SK-N-SH treated with all-trans-retinoic acid at 6 μM for 48 hours (cell line): Measurements from ENCODE around the gene CXCL5.

Source experiments
- ATAC-seq: fragments of 200-7000 bp; cut with Tn5 transposase; 3 replicates; pipeline ENCODE4 v1.9.1; 2020; ENCODE audit warnings: mild to moderate bottlenecking, moderate library complexity
- ARNTL ChIP-seq: fragments of 450-650 bp; formaldehyde crosslinking; IDR thresholded peaks from 2 replicates; pipeline ENCODE4 v1.5.0; 2020; ENCODE audit warnings: low read depth, mild to moderate bottlenecking, moderate library complexity, borderline replicate concordance
- BACH2 ChIP-seq: fragments of 250-450 bp; sonication (Bioruptor Pico); IDR thresholded peaks from 2 replicates; pipeline ENCODE4 v1.9.0; 2021; ENCODE audit warnings: mild to moderate bottlenecking, borderline replicate concordance
- ESRRG ChIP-seq: fragments of 250-450 bp; sonication (Bioruptor Pico); IDR thresholded peaks from 2 replicates; pipeline ENCODE4 v1.6.1; 2021; ENCODE audit warnings: mild to moderate bottlenecking
- GLIS3 ChIP-seq: fragments of 250-450 bp; sonication (Bioruptor Pico); IDR thresholded peaks from 2 replicates; pipeline ENCODE4 v1.5.0; 2020; ENCODE audit warnings: mild to moderate bottlenecking, moderate library complexity
- ISL1 ChIP-seq: fragments of 250-450 bp; sonication (Bioruptor Pico); IDR thresholded peaks from 2 replicates; pipeline ENCODE4 v2.1.2; 2022; ENCODE audit warnings: mild to moderate bottlenecking, moderate library complexity
- OSR1 ChIP-seq: fragments of 250-450 bp; sonication (Bioruptor Pico); IDR thresholded peaks from 2 replicates; pipeline ENCODE4 v1.8.0; 2022; ENCODE audit warnings: moderate library complexity, mild to moderate bottlenecking, inconsistent platforms
- PPARA ChIP-seq: fragments of 250-450 bp; sonication (Bioruptor Pico); IDR thresholded peaks from 2 replicates; pipeline ENCODE4 v1.5.0; 2020; ENCODE audit warnings: mild to moderate bottlenecking, borderline replicate concordance
- RARB ChIP-seq: fragments of 250-450 bp; sonication (Bioruptor Pico); IDR thresholded peaks from 2 replicates; pipeline ENCODE4 v1.8.0; 2021; ENCODE audit warnings: mild to moderate bottlenecking, moderate library complexity
- SNAI2 ChIP-seq: fragments of 250-450 bp; sonication (Bioruptor Pico); IDR thresholded peaks from 2 replicates; pipeline ENCODE4 v1.5.0; 2020; ENCODE audit warnings: mild to moderate bottlenecking, moderate library complexity
- TCF4 ChIP-seq: fragments of 250-450 bp; sonication (Bioruptor Pico); IDR thresholded peaks from 2 replicates; pipeline ENCODE4 v1.8.0; 2021; ENCODE audit warnings: mild to moderate bottlenecking, moderate library complexity, borderline replicate concordance
- ZC3H10 ChIP-seq: fragments of 250-450 bp; sonication (Bioruptor Pico); IDR thresholded peaks from 2 replicates; pipeline ENCODE4 v1.5.1; 2021; ENCODE audit warnings: mild to moderate bottlenecking, moderate library complexity
- ZFP3 ChIP-seq: fragments of 250-450 bp; sonication (Bioruptor Pico); IDR thresholded peaks from 2 replicates; pipeline ENCODE4 v1.5.0; 2020; ENCODE audit warnings: mild to moderate bottlenecking, moderate library complexity
- ZFP30 ChIP-seq: fragments of 450-650 bp; formaldehyde crosslinking; IDR thresholded peaks from 2 replicates; pipeline ENCODE4 v1.5.0; 2022; ENCODE audit warnings: mild to moderate bottlenecking, moderate library complexity
- ZNF565 ChIP-seq: fragments of 450-650 bp; formaldehyde crosslinking; conservative IDR thresholded peaks from 2 replicates; pipeline ENCODE4 v1.5.0; 2020; ENCODE audit warnings: low read depth, mild to moderate bottlenecking, moderate library complexity
- ZNF70 ChIP-seq: fragments of 450-650 bp; formaldehyde crosslinking; IDR thresholded peaks from 2 replicates; pipeline ENCODE4 v1.5.0; 2020; ENCODE audit warnings: mild to moderate bottlenecking, moderate library complexity
- ZNF8 ChIP-seq: fragments of 450-650 bp; formaldehyde crosslinking; IDR thresholded peaks from 2 replicates; pipeline ENCODE4 v1.5.0; 2020; ENCODE audit warnings: mild to moderate bottlenecking, moderate library complexity
- TF ChIP-seq, protein P1 (sequence below): fragments of 250-450 bp; sonication (Bioruptor Pico); IDR thresholded peaks from 2 replicates; pipeline ENCODE4 v1.5.1; 2021; ENCODE audit warnings: mild to moderate bottlenecking, moderate library complexity
- TF ChIP-seq, protein P2 (sequence below): fragments of 250-450 bp; sonication (Bioruptor Pico); IDR thresholded peaks from 2 replicates; pipeline ENCODE4 v1.5.1; 2020; ENCODE audit warnings: low read depth, mild to moderate bottlenecking, moderate library complexity
- TF ChIP-seq, protein P3 (sequence below): fragments of 250-450 bp; sonication (Bioruptor Pico); IDR thresholded peaks from 2 replicates; pipeline ENCODE4 v1.8.0; 2020; ENCODE audit warnings: mild to moderate bottlenecking, moderate library complexity, borderline replicate concordance
- TF ChIP-seq, protein P4 (sequence below): fragments of 250-450 bp; sonication (Bioruptor Pico); IDR thresholded peaks from 2 replicates; pipeline ENCODE4 v1.8.0; 2021; ENCODE audit warnings: low read depth, mild to moderate bottlenecking, moderate library complexity, borderline replicate concordance
- TF ChIP-seq, protein P5 (sequence below): fragments of 250-450 bp; sonication (Bioruptor Pico); IDR thresholded peaks from 2 replicates; pipeline ENCODE4 v1.5.0; 2020; ENCODE audit warnings: mild to moderate bottlenecking, moderate library complexity

Gene CXCL5

DNA sequence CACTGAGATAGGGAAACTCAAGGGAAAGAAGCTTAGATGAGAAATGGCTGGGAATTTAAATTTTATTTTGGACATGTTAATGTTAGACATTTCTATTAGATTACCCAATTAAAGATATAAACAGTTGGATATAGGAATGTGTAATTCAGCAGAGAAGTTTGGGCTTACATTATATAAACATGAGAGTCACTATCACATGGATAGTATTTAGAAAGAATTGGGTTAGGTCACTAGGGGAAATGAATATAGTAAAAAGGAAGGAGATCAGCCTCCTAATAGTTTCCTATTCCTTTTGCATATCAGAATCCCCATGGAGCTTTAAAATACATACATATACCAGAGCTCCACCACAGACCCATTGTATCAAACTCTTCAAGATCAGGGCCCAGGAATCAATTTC, 19.6 kb upstream of the CXCL5 start:
- no peak for TF ChIP-seq ZFP30 (CRISPR knock-in tag)
- no peak for TF ChIP-seq ESRRG
- TF ChIP-seq, all 23 proteins: peak for 0
- ATAC-seq, result no peak

DNA sequence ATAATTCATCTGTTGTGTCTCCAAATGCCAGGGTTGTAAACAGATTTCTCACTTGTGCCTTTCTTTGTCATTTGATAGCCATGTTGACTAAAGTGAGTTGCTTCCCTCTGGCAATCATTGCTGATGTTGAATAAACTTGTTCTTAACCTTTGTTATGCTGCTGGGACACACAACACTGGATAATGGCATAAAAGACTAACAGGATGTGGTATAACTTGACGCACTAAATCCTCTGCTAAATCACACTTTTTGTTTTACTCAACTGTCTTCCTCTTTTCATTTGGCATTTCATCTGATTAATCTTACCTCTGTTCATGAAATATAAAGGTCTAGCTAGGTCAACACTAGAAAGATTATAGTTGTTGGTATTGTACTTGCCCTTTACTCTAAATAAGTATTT, 17.6 kb upstream of the CXCL5 start:
- no peak for ATAC-seq
- TF ChIP-seq SNAI2 (CRISPR knock-in tag) (no peak), ZNF70 (CRISPR knock-in tag) (no peak), ZFP30 (CRISPR knock-in tag) (no peak), ISL1 (no peak), RARB (no peak), BACH2 (CRISPR knock-in tag) (no peak), PPARA (CRISPR knock-in tag) (no peak), GLIS3 (no peak), ESRRG (no peak), ZNF565 (no peak), ARNTL (CRISPR knock-in tag) (no peak), ZNF8 (CRISPR knock-in tag) (no peak), ZC3H10 (CRISPR knock-in tag) (no peak)
- TF ChIP-seq, protein P1, sequence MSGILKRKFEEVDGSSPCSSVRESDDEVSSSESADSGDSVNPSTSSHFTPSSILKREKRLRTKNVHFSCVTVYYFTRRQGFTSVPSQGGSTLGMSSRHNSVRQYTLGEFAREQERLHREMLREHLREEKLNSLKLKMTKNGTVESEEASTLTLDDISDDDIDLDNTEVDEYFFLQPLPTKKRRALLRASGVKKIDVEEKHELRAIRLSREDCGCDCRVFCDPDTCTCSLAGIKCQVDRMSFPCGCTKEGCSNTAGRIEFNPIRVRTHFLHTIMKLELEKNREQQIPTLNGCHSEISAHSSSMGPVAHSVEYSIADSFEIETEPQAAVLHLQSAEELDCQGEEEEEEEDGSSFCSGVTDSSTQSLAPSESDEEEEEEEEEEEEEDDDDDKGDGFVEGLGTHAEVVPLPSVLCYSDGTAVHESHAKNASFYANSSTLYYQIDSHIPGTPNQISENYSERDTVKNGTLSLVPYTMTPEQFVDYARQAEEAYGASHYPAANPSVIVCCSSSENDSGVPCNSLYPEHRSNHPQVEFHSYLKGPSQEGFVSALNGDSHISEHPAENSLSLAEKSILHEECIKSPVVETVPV, result no peak
- TF ChIP-seq, protein P2, sequence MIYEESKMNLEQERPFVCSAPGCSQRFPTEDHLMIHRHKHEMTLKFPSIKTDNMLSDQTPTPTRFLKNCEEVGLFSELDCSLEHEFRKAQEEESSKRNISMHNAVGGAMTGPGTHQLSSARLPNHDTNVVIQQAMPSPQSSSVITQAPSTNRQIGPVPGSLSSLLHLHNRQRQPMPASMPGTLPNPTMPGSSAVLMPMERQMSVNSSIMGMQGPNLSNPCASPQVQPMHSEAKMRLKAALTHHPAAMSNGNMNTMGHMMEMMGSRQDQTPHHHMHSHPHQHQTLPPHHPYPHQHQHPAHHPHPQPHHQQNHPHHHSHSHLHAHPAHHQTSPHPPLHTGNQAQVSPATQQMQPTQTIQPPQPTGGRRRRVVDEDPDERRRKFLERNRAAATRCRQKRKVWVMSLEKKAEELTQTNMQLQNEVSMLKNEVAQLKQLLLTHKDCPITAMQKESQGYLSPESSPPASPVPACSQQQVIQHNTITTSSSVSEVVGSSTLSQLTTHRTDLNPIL (CRISPR knock-in tag), result no peak
- TF ChIP-seq, protein P3, sequence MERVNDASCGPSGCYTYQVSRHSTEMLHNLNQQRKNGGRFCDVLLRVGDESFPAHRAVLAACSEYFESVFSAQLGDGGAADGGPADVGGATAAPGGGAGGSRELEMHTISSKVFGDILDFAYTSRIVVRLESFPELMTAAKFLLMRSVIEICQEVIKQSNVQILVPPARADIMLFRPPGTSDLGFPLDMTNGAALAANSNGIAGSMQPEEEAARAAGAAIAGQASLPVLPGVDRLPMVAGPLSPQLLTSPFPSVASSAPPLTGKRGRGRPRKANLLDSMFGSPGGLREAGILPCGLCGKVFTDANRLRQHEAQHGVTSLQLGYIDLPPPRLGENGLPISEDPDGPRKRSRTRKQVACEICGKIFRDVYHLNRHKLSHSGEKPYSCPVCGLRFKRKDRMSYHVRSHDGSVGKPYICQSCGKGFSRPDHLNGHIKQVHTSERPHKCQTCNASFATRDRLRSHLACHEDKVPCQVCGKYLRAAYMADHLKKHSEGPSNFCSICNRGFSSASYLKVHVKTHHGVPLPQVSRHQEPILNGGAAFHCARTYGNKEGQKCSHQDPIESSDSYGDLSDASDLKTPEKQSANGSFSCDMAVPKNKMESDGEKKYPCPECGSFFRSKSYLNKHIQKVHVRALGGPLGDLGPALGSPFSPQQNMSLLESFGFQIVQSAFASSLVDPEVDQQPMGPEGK (CRISPR knock-in tag), result no peak
- TF ChIP-seq, protein P4, sequence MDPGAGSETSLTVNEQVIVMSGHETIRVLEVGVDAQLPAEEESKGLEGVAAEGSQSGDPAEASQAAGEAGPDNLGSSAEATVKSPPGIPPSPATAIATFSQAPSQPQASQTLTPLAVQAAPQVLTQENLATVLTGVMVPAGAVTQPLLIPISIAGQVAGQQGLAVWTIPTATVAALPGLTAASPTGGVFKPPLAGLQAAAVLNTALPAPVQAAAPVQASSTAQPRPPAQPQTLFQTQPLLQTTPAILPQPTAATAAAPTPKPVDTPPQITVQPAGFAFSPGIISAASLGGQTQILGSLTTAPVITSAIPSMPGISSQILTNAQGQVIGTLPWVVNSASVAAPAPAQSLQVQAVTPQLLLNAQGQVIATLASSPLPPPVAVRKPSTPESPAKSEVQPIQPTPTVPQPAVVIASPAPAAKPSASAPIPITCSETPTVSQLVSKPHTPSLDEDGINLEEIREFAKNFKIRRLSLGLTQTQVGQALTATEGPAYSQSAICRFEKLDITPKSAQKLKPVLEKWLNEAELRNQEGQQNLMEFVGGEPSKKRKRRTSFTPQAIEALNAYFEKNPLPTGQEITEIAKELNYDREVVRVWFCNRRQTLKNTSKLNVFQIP (CRISPR knock-in tag), result no peak
- TF ChIP-seq, all 23 proteins: peak for 0

DNA sequence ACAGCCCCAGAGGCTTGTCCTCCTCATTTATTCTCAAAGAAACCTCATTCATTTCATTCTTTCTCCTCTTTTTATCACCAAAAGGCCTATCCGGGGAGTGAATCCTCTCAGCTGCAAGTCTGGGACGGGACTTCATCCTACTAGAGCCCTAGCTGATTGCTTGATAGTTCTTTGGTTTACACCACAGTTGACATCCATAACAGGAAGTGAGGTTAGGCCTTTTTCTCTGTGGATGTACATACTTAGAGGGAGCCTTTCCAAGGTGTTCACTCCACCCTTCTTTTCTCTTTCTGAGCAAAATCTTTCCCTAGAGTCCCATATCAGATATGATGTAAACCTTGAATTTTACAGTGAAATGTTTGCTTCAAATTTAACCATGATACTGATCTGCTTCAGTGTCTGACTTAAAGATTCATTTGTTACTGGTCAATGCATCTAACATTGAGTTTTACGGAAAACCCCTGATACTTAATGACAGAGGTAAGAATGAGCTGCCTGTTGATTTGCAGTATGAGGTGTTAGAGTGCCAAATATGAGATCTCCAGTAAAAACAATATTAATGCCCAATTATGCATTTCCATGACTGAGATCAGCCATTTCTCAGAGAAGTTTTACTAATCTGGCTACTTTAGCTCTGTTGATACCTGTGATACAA, 16.8 kb upstream of the CXCL5 start:
- ATAC-seq, result no peak
- no peak for TF ChIP-seq BACH2 (CRISPR knock-in tag)
- TF ChIP-seq, protein P1, result no peak
- TF ChIP-seq PPARA (CRISPR knock-in tag), result no peak
- TF ChIP-seq, protein P4 (CRISPR knock-in tag), result no peak
- no peak for TF ChIP-seq TCF4
- TF ChIP-seq ISL1, result no peak
- no peak for TF ChIP-seq ZFP30 (CRISPR knock-in tag)
- TF ChIP-seq OSR1 (CRISPR knock-in tag), result no peak
- no peak for TF ChIP-seq ZFP3
- TF ChIP-seq, protein P5, sequence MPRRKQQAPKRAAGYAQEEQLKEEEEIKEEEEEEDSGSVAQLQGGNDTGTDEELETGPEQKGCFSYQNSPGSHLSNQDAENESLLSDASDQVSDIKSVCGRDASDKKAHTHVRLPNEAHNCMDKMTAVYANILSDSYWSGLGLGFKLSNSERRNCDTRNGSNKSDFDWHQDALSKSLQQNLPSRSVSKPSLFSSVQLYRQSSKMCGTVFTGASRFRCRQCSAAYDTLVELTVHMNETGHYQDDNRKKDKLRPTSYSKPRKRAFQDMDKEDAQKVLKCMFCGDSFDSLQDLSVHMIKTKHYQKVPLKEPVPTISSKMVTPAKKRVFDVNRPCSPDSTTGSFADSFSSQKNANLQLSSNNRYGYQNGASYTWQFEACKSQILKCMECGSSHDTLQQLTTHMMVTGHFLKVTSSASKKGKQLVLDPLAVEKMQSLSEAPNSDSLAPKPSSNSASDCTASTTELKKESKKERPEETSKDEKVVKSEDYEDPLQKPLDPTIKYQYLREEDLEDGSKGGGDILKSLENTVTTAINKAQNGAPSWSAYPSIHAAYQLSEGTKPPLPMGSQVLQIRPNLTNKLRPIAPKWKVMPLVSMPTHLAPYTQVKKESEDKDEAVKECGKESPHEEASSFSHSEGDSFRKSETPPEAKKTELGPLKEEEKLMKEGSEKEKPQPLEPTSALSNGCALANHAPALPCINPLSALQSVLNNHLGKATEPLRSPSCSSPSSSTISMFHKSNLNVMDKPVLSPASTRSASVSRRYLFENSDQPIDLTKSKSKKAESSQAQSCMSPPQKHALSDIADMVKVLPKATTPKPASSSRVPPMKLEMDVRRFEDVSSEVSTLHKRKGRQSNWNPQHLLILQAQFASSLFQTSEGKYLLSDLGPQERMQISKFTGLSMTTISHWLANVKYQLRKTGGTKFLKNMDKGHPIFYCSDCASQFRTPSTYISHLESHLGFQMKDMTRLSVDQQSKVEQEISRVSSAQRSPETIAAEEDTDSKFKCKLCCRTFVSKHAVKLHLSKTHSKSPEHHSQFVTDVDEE, result no peak
